SK-N-SH (cell line): ENCODE data around the gene USP27X. TPM values are rescaled to one million over a fixed set of nuclear protein-coding genes. Genes with fewer than 3 reads are reported as not detected.

Experiments used
- CTCF ChIA-PET: fragments of 300-600, 350-600 bp; formaldehyde crosslinking; extraction: SDS; loops from one replicate; lab custom pipeline; 2021; lab: Yijun Ruan, JAX
- POLR2A ChIA-PET: fragments of 350-600 bp; sonication (Branson Sonifier 250); formaldehyde crosslinking; extraction: SDS; loops from one replicate; lab custom pipeline; 2020; ENCODE audit warnings: antibody characterized with exemption, inconsistent platforms; lab: Yijun Ruan, JAX
- DNase-seq: peaks from one replicate; pipeline ENCODE4 v3.0.0; 2012
- H2AFZ ChIP-seq: fragments of 200-600 bp; sonication (generic); 2 replicates; pipeline ENCODE4 v1.8.1; 2016; ENCODE audit warnings: antibody characterized with exemption, mild to moderate bottlenecking, low read depth
- H3F3A ChIP-seq: fragments of 200-600 bp; sonication (generic); replicated peaks from 2 replicates; pipeline ENCODE3; 2016; ENCODE audit warnings: antibody characterized with exemption, mild to moderate bottlenecking; ENCODE audit not compliant: insufficient read depth
- H3K27ac ChIP-seq, 2 experiments: fragments of 200-500 bp in 1 of 2; fragments of 200-600 bp in 1 of 2; sonication (Bioruptor generic) in 1 of 2; sonication (generic), shearing (Covaris generic) in 1 of 2; 2 replicates each; pipeline versions ENCODE4 v1.5.1 to v1.6.1; 2014 to 2016; ENCODE audit warnings: low read depth in 2 of 2, inconsistent platforms in 1 of 2, low read length in 1 of 2, mild to moderate bottlenecking in 1 of 2, mixed read lengths in 1 of 2
- H3K27me3 ChIP-seq: fragments of 200-600 bp; sonication (generic), shearing (Covaris generic); 2 replicates; pipeline ENCODE4 v1.6.1; 2016; ENCODE audit warnings: mixed run types; ENCODE audit not compliant: insufficient read depth
- H3K36me3 ChIP-seq, 2 experiments: fragments of 200-500 bp in 1 of 2; fragments of 200-600 bp in 1 of 2; sonication (Bioruptor generic) in 1 of 2; sonication (generic) in 1 of 2; replicated peaks in 1 of 2; 2 replicates each; pipeline versions ENCODE3 to v1.5.1; 2014 to 2016; ENCODE audit warnings: low read length in 1 of 2, mild to moderate bottlenecking in 1 of 2; ENCODE audit not compliant: insufficient read depth in 2 of 2, control insufficient read depth in 1 of 2
- H3K4me1 ChIP-seq, 2 experiments: fragments of 200-500 bp in 1 of 2; fragments of 200-600 bp in 1 of 2; sonication (Bioruptor generic) in 1 of 2; sonication (generic), shearing (Covaris generic) in 1 of 2; 2 replicates each; pipeline versions ENCODE4 v1.5.1 to v1.6.1; 2014 to 2016; ENCODE audit warnings: low read depth in 1 of 2, low read length in 1 of 2, mixed run types in 1 of 2; ENCODE audit not compliant: insufficient read depth in 2 of 2, control insufficient read depth in 1 of 2
- H3K4me2 ChIP-seq: fragments of 200-600 bp; sonication (generic), shearing (Covaris generic); 2 replicates; pipeline ENCODE4 v1.6.1; 2017; ENCODE audit warnings: mixed run types
- H3K4me3 ChIP-seq, 2 experiments: fragments of 200-500 bp in 1 of 2; fragments of 200-600 bp in 1 of 2; sonication (Bioruptor generic) in 1 of 2; sonication (generic), shearing (Covaris generic) in 1 of 2; 2 replicates each; pipeline versions ENCODE4 v1.5.1 to v1.8.1; 2014 to 2016; ENCODE audit warnings: low read depth in 2 of 2, inconsistent platforms in 1 of 2, low read length in 1 of 2, mild to moderate bottlenecking in 1 of 2, mixed read lengths in 1 of 2, moderate library complexity in 1 of 2
- H3K79me2 ChIP-seq: fragments of 200-600 bp; sonication (generic); 2 replicates; pipeline ENCODE4 v1.8.1; 2017; ENCODE audit warnings: mild to moderate bottlenecking; ENCODE audit not compliant: insufficient read depth
- H3K9ac ChIP-seq: fragments of 200-600 bp; sonication (generic); 2 replicates; pipeline ENCODE4 v1.6.1; 2017; ENCODE audit warnings: mixed run types
- H3K9me2 ChIP-seq: fragments of 200-600 bp; sonication (generic); 2 replicates; pipeline ENCODE4 v1.6.1; 2017; ENCODE audit warnings: mixed run types
- H3K9me3 ChIP-seq: fragments of 200-600 bp; sonication (generic); 2 replicates; pipeline ENCODE4 v1.6.1; 2017; ENCODE audit warnings: mixed run types, mild to moderate bottlenecking, moderate library complexity
- H4K20me1 ChIP-seq: fragments of 200-600 bp; sonication (generic); 2 replicates; pipeline ENCODE4 v1.6.1; 2017; ENCODE audit warnings: mild to moderate bottlenecking, mixed run types; ENCODE audit not compliant: insufficient read depth
- CHD2 ChIP-seq: fragments of 150-350 bp; IDR thresholded peaks from 2 replicates; pipeline ENCODE4 v1.6.1; 2018; ENCODE audit warnings: low read length; ENCODE audit not compliant: partially characterized antibody
- ELF1 ChIP-seq: IDR thresholded peaks from 2 replicates; pipeline ENCODE4 v1.4.0; 2012
- EP300 ChIP-seq, 2 experiments: IDR thresholded peaks; 2 replicates each; pipeline versions ENCODE4 v1.4.0 to v1.6.1; 2012; ENCODE audit warnings: borderline replicate concordance in 1 of 2, low read depth in 1 of 2, low read length in 1 of 2
- EZH2phosphoT487 ChIP-seq: fragments of 200-600 bp; sonication (generic); IDR thresholded peaks from 2 replicates; pipeline ENCODE4 v1.6.1; 2017; ENCODE audit warnings: low read depth, mixed run types, mild to moderate bottlenecking, antibody characterized with exemption, moderate library complexity, borderline replicate concordance
- FOSL2 ChIP-seq: IDR thresholded peaks from 2 replicates; pipeline ENCODE4 v1.4.0; 2012; ENCODE audit warnings: low read depth, mild to moderate bottlenecking, moderate library complexity, borderline replicate concordance
- FOXJ3 ChIP-seq: sonication (generic); formaldehyde crosslinking; IDR thresholded peaks from 2 replicates; pipeline ENCODE4 v1.5.1; 2020; ENCODE audit warnings: mild to moderate bottlenecking, missing genetic modification reagents
- GATA2 ChIP-seq: sonication (generic); formaldehyde crosslinking; IDR thresholded peaks from 2 replicates; pipeline ENCODE4 v1.5.0; 2020; ENCODE audit warnings: mild to moderate bottlenecking, missing genetic modification reagents
- NFIC ChIP-seq: IDR thresholded peaks from 2 replicates; pipeline ENCODE4 v1.4.0; 2012; ENCODE audit warnings: borderline replicate concordance
- NRF1 ChIP-seq: IDR thresholded peaks from 2 replicates; pipeline ENCODE4 v1.6.1; 2012; ENCODE audit warnings: low read depth, mild to moderate bottlenecking, low read length
- POLR2AphosphoS5 ChIP-seq: IDR thresholded peaks from 2 replicates; pipeline ENCODE4 v1.6.1; 2012; ENCODE audit warnings: low read depth, low read length
- RCOR1 ChIP-seq: fragments of 150-350 bp; IDR thresholded peaks from 2 replicates; pipeline ENCODE4 v1.6.1; 2017; ENCODE audit warnings: antibody characterized with exemption, low read length
- RFX5 ChIP-seq: IDR thresholded peaks from 2 replicates; pipeline ENCODE4 v1.6.1; 2012; ENCODE audit warnings: mild to moderate bottlenecking, improper control_type of control experiment, low read length
- RXRA ChIP-seq: IDR thresholded peaks from 2 replicates; pipeline ENCODE4 v1.4.0; 2012; ENCODE audit warnings: low read depth, mild to moderate bottlenecking, borderline replicate concordance
- SIN3A ChIP-seq: IDR thresholded peaks from 2 replicates; pipeline ENCODE4 v1.6.1; 2012; ENCODE audit warnings: low read depth, mild to moderate bottlenecking, low read length, moderate library complexity, borderline replicate concordance
- SMC3 ChIP-seq: IDR thresholded peaks from 2 replicates; pipeline ENCODE4 v1.6.1; 2012; ENCODE audit warnings: low read depth, low read length, improper control_type of control experiment
- TAF1 ChIP-seq: IDR thresholded peaks from 2 replicates; pipeline ENCODE4 v1.6.1; 2012; ENCODE audit warnings: low read depth, mild to moderate bottlenecking, low read length, moderate library complexity, borderline replicate concordance
- TEAD4 ChIP-seq: IDR thresholded peaks from 2 replicates; pipeline ENCODE4 v1.4.0; 2012; ENCODE audit warnings: mild to moderate bottlenecking, borderline replicate concordance; ENCODE audit not compliant: insufficient read depth
- YY1 ChIP-seq: IDR thresholded peaks from 2 replicates; pipeline ENCODE4 v1.4.0; 2012; ENCODE audit warnings: low read depth, mild to moderate bottlenecking
- polyA plus RNA-seq, 3 experiments: library from polyadenylated mRNA; depleted of rRNA; stranded (reverse); fragments of >200 nt; gene quantifications; 2 replicates each; pipeline ENCODE4 v1.2.3, GENCODE V29; 2012
- TF ChIP-seq, protein P1 (sequence below): fragments of 150-350 bp; IDR thresholded peaks from 2 replicates; pipeline ENCODE4 v1.6.1; 2016; ENCODE audit warnings: mild to moderate bottlenecking, low read depth, low read length
- TF ChIP-seq, protein P2 (sequence below): IDR thresholded peaks from 2 replicates; pipeline ENCODE4; 2012
- TF ChIP-seq, protein P3 (sequence below): IDR thresholded peaks from 2 replicates; pipeline ENCODE4 v1.4.0; 2012; ENCODE audit warnings: low read depth
- TF ChIP-seq, protein P4 (sequence below): IDR thresholded peaks from 2 replicates; pipeline ENCODE4 v1.6.1; 2012; ENCODE audit warnings: mild to moderate bottlenecking, low read depth, low read length, moderate library complexity
- TF ChIP-seq, protein P5 (sequence below): IDR thresholded peaks from 2 replicates; pipeline ENCODE4 v1.4.0; 2012; ENCODE audit warnings: low read depth, borderline replicate concordance

USP27X gene
- polyA plus RNA-seq, 1 of the 3 experiments (the other 2 are of a cell fraction), result 1.9 TPM

DNA sequence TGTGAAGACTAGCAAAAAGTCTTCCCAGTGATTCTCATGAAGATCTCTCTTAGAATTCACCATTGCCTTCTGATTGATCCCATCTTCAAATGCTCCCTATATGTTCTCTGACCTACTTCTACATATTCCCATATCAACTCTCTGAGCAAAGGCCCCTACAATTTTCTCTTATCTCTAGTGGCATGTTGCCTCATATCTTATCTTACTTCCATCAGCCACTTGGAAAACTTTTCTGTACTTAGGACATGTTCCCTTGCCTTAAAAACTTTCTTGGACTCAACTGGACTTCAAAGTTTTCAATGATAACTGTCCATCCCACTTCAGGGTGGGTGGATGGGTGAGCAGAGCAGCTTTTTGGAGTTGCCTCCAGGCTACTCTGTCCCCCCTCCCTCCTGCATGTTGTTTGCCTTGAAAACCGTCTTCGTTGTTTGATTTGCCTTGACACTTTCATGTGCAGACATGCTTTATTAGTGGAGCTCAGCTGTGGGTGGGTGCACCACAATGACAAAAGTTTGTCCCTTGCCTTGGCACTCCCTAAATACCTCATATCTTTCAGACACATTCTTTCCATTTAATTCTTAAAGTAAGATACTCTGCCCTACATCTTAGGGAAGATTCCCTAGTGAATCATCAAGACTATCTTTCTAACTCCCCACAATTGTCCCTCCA is 18.3 kb upstream of the USP27X start (continued):
- TF ChIP-seq FOSL2, result no peak
- no peak for TF ChIP-seq TAF1
- no peak for TF ChIP-seq POLR2AphosphoS5
- no peak for TF ChIP-seq EZH2phosphoT487
- no peak for TF ChIP-seq CHD2
- no peak for TF ChIP-seq SIN3A

DNA sequence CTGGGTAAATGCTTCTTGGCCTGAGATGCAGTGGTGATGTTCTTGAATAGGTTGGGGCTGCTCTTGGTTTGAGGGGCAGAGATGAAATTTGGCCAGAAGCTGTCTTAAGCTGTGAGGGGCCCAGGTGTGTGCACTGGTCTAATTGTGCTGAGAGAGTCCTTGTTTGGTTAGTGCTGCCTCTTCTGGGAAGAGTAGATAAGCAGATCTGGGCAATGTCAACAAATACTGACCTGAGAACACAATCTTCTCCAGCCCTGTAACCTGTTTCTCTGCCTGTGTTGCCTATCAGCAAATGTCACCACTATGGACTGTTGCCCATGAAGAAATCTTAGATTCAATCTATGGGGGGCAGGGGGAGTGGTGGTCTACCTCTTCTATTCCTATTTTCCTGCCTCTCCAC is 17.2 kb upstream of the USP27X start:
- no peaks in the 10 kb centered on the region for H3K9me2 ChIP-seq
- no peaks in the 10 kb centered on the region for H3K9me3 ChIP-seq
- ChIA-PET POLR2A (no interaction called here), CTCF (no interaction called here)
- DNase-seq, result no peak
- H3K9ac ChIP-seq, result no peak overlapping the region
- no peaks in the 10 kb centered on the region for H3K27me3 ChIP-seq
- no peak overlapping the region for H3K4me3 ChIP-seq
- no peak overlapping the region for H3K4me2 ChIP-seq
- TF ChIP-seq YY1 (no peak), GATA2 (no peak), POLR2AphosphoS5 (no peak), SIN3A (no peak), TEAD4 (no peak), ELF1 (no peak), EP300 (IDR thresholded peaks at IDR 0.05; ENCODE audit: borderline replicate concordance in 1 of 2, low read depth in 1 of 2, low read length in 1 of 2) (no peak), SMC3 (no peak), RCOR1 (no peak), CHD2 (no peak), RXRA (no peak), FOXJ3 (no peak), NFIC (no peak), RFX5 (no peak), NRF1 (no peak)
- TF ChIP-seq, protein P1, sequence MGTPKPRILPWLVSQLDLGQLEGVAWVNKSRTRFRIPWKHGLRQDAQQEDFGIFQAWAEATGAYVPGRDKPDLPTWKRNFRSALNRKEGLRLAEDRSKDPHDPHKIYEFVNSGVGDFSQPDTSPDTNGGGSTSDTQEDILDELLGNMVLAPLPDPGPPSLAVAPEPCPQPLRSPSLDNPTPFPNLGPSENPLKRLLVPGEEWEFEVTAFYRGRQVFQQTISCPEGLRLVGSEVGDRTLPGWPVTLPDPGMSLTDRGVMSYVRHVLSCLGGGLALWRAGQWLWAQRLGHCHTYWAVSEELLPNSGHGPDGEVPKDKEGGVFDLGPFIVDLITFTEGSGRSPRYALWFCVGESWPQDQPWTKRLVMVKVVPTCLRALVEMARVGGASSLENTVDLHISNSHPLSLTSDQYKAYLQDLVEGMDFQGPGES, result no peak
- TF ChIP-seq, protein P2, sequence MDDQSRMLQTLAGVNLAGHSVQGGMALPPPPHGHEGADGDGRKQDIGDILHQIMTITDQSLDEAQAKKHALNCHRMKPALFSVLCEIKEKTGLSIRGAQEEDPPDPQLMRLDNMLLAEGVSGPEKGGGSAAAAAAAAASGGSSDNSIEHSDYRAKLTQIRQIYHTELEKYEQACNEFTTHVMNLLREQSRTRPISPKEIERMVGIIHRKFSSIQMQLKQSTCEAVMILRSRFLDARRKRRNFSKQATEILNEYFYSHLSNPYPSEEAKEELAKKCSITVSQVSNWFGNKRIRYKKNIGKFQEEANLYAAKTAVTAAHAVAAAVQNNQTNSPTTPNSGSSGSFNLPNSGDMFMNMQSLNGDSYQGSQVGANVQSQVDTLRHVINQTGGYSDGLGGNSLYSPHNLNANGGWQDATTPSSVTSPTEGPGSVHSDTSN, result no peak
- TF ChIP-seq, protein P3, sequence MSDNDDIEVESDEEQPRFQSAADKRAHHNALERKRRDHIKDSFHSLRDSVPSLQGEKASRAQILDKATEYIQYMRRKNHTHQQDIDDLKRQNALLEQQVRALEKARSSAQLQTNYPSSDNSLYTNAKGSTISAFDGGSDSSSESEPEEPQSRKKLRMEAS, result no peak
- TF ChIP-seq, protein P4, sequence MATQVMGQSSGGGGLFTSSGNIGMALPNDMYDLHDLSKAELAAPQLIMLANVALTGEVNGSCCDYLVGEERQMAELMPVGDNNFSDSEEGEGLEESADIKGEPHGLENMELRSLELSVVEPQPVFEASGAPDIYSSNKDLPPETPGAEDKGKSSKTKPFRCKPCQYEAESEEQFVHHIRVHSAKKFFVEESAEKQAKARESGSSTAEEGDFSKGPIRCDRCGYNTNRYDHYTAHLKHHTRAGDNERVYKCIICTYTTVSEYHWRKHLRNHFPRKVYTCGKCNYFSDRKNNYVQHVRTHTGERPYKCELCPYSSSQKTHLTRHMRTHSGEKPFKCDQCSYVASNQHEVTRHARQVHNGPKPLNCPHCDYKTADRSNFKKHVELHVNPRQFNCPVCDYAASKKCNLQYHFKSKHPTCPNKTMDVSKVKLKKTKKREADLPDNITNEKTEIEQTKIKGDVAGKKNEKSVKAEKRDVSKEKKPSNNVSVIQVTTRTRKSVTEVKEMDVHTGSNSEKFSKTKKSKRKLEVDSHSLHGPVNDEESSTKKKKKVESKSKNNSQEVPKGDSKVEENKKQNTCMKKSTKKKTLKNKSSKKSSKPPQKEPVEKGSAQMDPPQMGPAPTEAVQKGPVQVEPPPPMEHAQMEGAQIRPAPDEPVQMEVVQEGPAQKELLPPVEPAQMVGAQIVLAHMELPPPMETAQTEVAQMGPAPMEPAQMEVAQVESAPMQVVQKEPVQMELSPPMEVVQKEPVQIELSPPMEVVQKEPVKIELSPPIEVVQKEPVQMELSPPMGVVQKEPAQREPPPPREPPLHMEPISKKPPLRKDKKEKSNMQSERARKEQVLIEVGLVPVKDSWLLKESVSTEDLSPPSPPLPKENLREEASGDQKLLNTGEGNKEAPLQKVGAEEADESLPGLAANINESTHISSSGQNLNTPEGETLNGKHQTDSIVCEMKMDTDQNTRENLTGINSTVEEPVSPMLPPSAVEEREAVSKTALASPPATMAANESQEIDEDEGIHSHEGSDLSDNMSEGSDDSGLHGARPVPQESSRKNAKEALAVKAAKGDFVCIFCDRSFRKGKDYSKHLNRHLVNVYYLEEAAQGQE, result no peak
- TF ChIP-seq, protein P5, sequence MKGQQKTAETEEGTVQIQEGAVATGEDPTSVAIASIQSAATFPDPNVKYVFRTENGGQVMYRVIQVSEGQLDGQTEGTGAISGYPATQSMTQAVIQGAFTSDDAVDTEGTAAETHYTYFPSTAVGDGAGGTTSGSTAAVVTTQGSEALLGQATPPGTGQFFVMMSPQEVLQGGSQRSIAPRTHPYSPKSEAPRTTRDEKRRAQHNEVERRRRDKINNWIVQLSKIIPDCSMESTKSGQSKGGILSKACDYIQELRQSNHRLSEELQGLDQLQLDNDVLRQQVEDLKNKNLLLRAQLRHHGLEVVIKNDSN, result no peak
- H3K79me2 ChIP-seq, result no peaks in the 10 kb centered on the region
- H3K4me1 ChIP-seq, result no peaks in the 10 kb centered on the region
- H4K20me1 ChIP-seq, result no peaks in the 10 kb centered on the region
- no peaks in the 10 kb centered on the region for H3F3A ChIP-seq
- H3K36me3 ChIP-seq, result no peaks in the 10 kb centered on the region
- no peak overlapping the region for H3K27ac ChIP-seq
- H2AFZ ChIP-seq, result no peak overlapping the region
